HEK293 (cell line): ENCODE results near the gene ATP8B4.

Source experiments
- CTCF ChIA-PET: fragments of 350-600 bp; formaldehyde crosslinking; extraction: SDS; loops from one replicate; lab custom pipeline; 2021; ENCODE audit warnings: antibody characterized with exemption; lab: Yijun Ruan, JAX
- POLR2A ChIA-PET: fragments of 300-600 bp; formaldehyde crosslinking; extraction: SDS; loops from one replicate; lab custom pipeline; 2020; ENCODE audit warnings: antibody characterized with exemption, inconsistent platforms; lab: Yijun Ruan, JAX
- H3K27ac ChIP-seq: fragments of 200-500 bp; sonication (Bioruptor generic); 2 replicates; pipeline ENCODE4 v1.5.1; 2014; ENCODE audit warnings: low read depth, low read length, control low read depth, inconsistent platforms; ENCODE audit errors: extremely low read depth
- H3K36me3 ChIP-seq, 2 experiments: fragments of 200-500 bp in 1 of 2; sonication (Bioruptor generic) in 1 of 2; 1 replicate in 1 of 2; 2 replicates in 1 of 2; pipeline ENCODE4 v1.5.1; 2014 to 2017; ENCODE audit warnings: inconsistent platforms in 2 of 2, low read length in 2 of 2; ENCODE audit not compliant: control insufficient read depth in 2 of 2, insufficient read depth in 1 of 2
- H3K4me1 ChIP-seq: fragments of 200-500 bp; sonication (Bioruptor generic); 2 replicates; pipeline ENCODE4 v1.5.1; 2014; ENCODE audit warnings: mild to moderate bottlenecking, low read length, inconsistent platforms; ENCODE audit not compliant: control insufficient read depth, insufficient read depth
- H3K4me3 ChIP-seq: 2 replicates; pipeline ENCODE4 v1.5.1; 2011; ENCODE audit warnings: low read depth, mild to moderate bottlenecking, control low read depth, low read length, moderate library complexity
- H3K9me3 ChIP-seq: fragments of 200-500 bp; sonication (Bioruptor generic); 2 replicates; pipeline ENCODE4 v1.5.1; 2014; ENCODE audit warnings: low read depth, low read length, inconsistent platforms; ENCODE audit not compliant: control insufficient read depth, insufficient read depth
- BCL11A ChIP-seq: fragments of 450-650 bp; formaldehyde crosslinking; IDR thresholded peaks from 2 replicates; pipeline ENCODE4 v1.5.1; 2016; ENCODE audit warnings: low read depth, missing biosample characterization, missing genetic modification characterization
- HOXA7 ChIP-seq: sonication (generic); formaldehyde crosslinking; IDR thresholded peaks from 2 replicates; pipeline ENCODE4 v1.8.1; 2022; ENCODE audit warnings: missing genetic modification reagents, borderline replicate concordance
- MEIS1 ChIP-seq: sonication (generic); formaldehyde crosslinking; IDR thresholded peaks from 2 replicates; pipeline ENCODE4 v1.8.1; 2022; ENCODE audit warnings: missing genetic modification reagents, mild to moderate bottlenecking, borderline replicate concordance
- ZFP41 ChIP-seq: fragments of 450-650 bp; formaldehyde crosslinking; IDR thresholded peaks from 2 replicates; pipeline ENCODE4 v1.5.1; 2016; ENCODE audit warnings: missing biosample characterization, missing genetic modification characterization, borderline replicate concordance
- ZNF112 ChIP-seq: fragments of 450-650 bp; formaldehyde crosslinking; IDR thresholded peaks from 2 replicates; pipeline ENCODE4 v1.5.0; 2017; ENCODE audit warnings: missing biosample characterization, missing genetic modification characterization
- ZNF211 ChIP-seq: fragments of 450-650 bp; formaldehyde crosslinking; IDR thresholded peaks from 2 replicates; pipeline ENCODE4 v1.5.1; 2016; ENCODE audit warnings: low read depth, missing biosample characterization, missing genetic modification characterization
- ZNF214 ChIP-seq: fragments of 450-650 bp; formaldehyde crosslinking; IDR thresholded peaks from 2 replicates; pipeline ENCODE4 v1.5.1; 2017; ENCODE audit warnings: missing biosample characterization, mild to moderate bottlenecking, missing genetic modification characterization, borderline replicate concordance
- ZNF221 ChIP-seq: fragments of 450-650 bp; formaldehyde crosslinking; IDR thresholded peaks from 2 replicates; pipeline ENCODE4 v1.5.1; 2017; ENCODE audit warnings: missing biosample characterization, missing genetic modification characterization, borderline replicate concordance
- ZNF600 ChIP-seq: fragments of 450-650 bp; formaldehyde crosslinking; IDR thresholded peaks from 2 replicates; pipeline ENCODE4 v1.5.1; 2016; ENCODE audit warnings: missing biosample characterization, missing genetic modification characterization
- TF ChIP-seq, protein P1 (sequence below): fragments of 450-650 bp; formaldehyde crosslinking; conservative IDR thresholded peaks from 2 replicates; pipeline ENCODE4 v1.5.1; 2016; ENCODE audit warnings: low read depth, missing biosample characterization, missing genetic modification characterization
- TF ChIP-seq, protein P2 (sequence below): fragments of 450-650 bp; formaldehyde crosslinking; IDR thresholded peaks from 2 replicates; pipeline ENCODE4 v1.5.1; 2016; ENCODE audit warnings: missing biosample characterization, missing genetic modification characterization
- TF ChIP-seq, protein P3 (sequence below): fragments of 450-650 bp; formaldehyde crosslinking; IDR thresholded peaks from 2 replicates; pipeline ENCODE4 v1.5.1; 2016; ENCODE audit warnings: missing biosample characterization, missing genetic modification characterization
- TF ChIP-seq, protein P4 (sequence below): fragments of 450-650 bp; formaldehyde crosslinking; IDR thresholded peaks from 2 replicates; pipeline ENCODE4 v1.5.1; 2016; ENCODE audit warnings: missing biosample characterization, missing genetic modification characterization

Gene ATP8B4

DNA sequence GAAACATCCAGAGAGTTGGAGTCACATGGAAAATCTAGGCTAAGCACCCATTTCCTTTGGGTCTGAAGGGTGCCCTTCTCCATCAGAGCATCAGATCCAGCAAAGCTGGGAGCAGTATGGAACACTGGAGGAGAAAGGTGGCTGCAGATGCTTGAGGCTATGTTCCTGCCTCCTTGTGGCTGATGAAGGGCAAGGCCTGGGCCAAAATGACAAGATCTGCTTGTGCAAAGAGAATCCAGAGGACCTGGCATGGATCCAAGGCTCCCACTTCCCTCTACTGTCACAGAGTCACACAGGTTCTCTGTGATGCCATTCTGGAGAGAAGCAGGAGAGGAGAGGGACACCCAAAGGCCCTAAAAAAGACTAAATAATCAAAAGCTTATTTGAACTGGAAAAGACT lies 9.2 kb upstream of the ATP8B4 start:
- H3K4me3 ChIP-seq: no peak overlapping the region
- H3K27ac ChIP-seq: no peak overlapping the region
- CTCF ChIA-PET: interaction anchor here (1.1 kb wide), 1 partner anchor 20 kb away, joined by 5 read pairs; no protein-coding TSS in a partner anchor
- no peaks in the 10 kb centered on the region for H3K9me3 ChIP-seq
- TF ChIP-seq, protein P1, sequence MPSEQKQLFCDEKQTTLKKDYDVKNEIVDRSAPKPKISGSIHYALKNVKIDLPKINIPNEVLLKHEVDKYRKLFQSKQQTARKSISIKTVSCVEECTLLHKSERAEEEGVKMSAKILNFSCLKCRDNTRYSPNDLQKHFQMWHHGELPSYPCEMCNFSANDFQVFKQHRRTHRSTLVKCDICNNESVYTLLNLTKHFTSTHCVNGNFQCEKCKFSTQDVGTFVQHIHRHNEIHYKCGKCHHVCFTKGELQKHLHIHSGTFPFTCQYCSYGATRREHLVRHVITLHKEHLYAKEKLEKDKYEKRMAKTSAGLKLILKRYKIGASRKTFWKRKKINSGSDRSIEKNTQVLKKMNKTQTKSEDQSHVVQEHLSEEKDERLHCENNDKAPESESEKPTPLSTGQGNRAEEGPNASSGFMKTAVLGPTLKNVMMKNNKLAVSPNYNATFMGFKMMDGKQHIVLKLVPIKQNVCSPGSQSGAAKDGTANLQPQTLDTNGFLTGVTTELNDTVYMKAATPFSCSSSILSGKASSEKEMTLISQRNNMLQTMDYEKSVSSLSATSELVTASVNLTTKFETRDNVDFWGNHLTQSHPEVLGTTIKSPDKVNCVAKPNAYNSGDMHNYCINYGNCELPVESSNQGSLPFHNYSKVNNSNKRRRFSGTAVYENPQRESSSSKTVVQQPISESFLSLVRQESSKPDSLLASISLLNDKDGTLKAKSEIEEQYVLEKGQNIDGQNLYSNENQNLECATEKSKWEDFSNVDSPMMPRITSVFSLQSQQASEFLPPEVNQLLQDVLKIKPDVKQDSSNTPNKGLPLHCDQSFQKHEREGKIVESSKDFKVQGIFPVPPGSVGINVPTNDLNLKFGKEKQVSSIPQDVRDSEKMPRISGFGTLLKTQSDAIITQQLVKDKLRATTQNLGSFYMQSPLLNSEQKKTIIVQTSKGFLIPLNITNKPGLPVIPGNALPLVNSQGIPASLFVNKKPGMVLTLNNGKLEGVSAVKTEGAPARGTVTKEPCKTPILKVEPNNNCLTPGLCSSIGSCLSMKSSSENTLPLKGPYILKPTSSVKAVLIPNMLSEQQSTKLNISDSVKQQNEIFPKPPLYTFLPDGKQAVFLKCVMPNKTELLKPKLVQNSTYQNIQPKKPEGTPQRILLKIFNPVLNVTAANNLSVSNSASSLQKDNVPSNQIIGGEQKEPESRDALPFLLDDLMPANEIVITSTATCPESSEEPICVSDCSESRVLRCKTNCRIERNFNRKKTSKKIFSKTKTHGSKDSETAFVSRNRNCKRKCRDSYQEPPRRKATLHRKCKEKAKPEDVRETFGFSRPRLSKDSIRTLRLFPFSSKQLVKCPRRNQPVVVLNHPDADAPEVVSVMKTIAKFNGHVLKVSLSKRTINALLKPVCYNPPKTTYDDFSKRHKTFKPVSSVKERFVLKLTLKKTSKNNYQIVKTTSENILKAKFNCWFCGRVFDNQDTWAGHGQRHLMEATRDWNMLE (tag by site-specific recombination): no peak
- no peak for TF ChIP-seq BCL11A (tag by site-specific recombination)
- TF ChIP-seq HOXA7 (CRISPR knock-in tag): no peak
- no peak for TF ChIP-seq ZNF211 (tag by site-specific recombination)
- TF ChIP-seq MEIS1: no peak
- no peak for TF ChIP-seq ZFP41 (tag by site-specific recombination)
- TF ChIP-seq ZNF214 (tag by site-specific recombination): no peak
- TF ChIP-seq ZNF600 (tag by site-specific recombination): no peak
- no peak for TF ChIP-seq ZNF112 (tag by site-specific recombination)
- TF ChIP-seq, protein P2, sequence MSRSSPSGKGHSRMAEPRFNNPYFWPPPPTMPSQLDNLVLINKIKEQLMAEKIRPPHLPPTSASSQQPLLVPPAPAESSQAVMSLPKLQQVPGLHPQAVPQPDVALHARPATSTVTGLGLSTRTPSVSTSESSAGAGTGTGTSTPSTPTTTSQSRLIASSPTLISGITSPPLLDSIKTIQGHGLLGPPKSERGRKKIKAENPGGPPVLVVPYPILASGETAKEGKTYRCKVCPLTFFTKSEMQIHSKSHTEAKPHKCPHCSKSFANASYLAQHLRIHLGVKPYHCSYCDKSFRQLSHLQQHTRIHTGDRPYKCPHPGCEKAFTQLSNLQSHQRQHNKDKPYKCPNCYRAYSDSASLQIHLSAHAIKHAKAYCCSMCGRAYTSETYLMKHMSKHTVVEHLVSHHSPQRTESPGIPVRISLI (tag by site-specific recombination): no peak
- TF ChIP-seq, all 188 proteins: peak for 0
- POLR2A ChIA-PET: no interaction called here
- Histone ChIP-seq H3K4me1 (no peaks in the 10 kb centered on the region), H3K36me3 (no peaks in the 10 kb centered on the region)

DNA sequence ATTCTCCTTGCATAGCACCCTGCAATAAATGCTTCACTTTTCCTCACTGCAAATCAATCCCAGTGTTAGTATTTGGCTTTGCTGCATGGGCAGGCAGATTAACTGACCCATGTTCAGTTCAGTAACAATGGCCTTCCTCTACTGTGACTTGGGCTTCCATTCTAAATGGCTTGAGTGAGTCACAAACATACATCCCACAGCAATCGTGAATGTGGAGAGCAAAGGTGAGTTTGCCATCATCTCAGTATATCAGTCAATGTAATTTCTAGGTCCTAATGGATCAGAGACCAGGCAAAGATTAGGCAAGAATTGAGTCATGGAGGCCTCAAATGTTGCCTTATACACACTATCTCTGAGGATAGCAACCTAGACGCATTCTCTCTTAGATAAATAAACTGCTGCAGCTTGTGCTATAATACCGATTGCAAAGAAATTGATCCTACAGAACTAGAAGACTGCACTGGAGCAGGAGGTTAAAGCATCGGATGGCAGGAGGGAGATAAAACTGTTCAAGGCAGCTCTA lies 8.3 kb upstream of the ATP8B4 start:
- Histone ChIP-seq H3K4me3 (no peak overlapping the region), H3K4me1 (no peaks in the 10 kb centered on the region), H3K36me3 (no peaks in the 10 kb centered on the region), H3K9me3 (no peaks in the 10 kb centered on the region), H3K27ac (no peak overlapping the region)
- CTCF ChIA-PET: interaction anchor here (1.2 kb wide), 1 partner anchor 18 kb away, joined by 3 read pairs; no protein-coding TSS in a partner anchor
- TF ChIP-seq ZNF221: no peak
- TF ChIP-seq, protein P3, sequence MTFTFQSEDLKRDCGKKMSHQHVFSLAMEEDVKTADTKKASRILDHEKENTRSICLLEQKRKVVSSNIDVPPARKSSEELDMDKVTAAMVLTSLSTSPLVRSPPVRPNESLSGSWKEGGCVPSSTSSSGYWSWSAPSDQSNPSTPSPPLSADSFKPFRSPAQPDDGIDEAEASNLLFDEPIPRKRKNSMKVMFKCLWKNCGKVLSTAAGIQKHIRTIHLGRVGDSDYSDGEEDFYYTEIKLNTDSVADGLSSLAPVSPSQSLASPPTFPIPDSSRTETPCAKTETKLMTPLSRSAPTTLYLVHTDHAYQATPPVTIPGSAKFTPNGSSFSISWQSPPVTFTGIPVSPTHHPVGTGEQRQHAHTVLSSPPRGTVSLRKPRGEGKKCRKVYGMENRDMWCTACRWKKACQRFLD (tag by site-specific recombination): no peak
- TF ChIP-seq, protein P4, sequence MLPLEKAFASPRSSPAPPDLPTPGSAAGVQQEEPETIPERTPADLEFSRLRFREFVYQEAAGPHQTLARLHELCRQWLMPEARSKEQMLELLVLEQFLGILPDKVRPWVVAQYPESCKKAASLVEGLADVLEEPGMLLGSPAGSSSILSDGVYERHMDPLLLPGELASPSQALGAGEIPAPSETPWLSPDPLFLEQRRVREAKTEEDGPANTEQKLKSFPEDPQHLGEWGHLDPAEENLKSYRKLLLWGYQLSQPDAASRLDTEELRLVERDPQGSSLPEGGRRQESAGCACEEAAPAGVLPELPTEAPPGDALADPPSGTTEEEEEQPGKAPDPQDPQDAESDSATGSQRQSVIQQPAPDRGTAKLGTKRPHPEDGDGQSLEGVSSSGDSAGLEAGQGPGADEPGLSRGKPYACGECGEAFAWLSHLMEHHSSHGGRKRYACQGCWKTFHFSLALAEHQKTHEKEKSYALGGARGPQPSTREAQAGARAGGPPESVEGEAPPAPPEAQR (tag by site-specific recombination): no peak
- POLR2A ChIA-PET: no interaction called here
